Activated CD4-positive, CD25-positive, alpha-beta regulatory T cell treated with anti-CD3 and anti-CD28 coated beads, Interleukin-2, amount 50 U/mL, for 24 hours (primary cell): Measurements from ENCODE around the gene ARV1.
"Not testable (repeated sequence)": the region's sequence is repeated elsewhere in the genome, so short reads cannot be mapped to it uniquely, and the experiment has no call there.

Experiments
- ATAC-seq, 2 donors: fragments of 150-1000 bp; cut with Tn5 transposase; one replicate each; pipeline ENCODE4 v1.10.0; 2021; ENCODE audit warnings: mild to moderate bottlenecking in 1 of 2, moderate library complexity in 1 of 2

ARV1 gene

GRCh38 chr1:231045286-231045685 lies 66.4 kb downstream of the ARV1 start:
- ATAC-seq = peak; percentile 39 to 41

- not testable (repeated sequence) for ATAC-seq
These were observed 67.2 kb downstream of the ARV1 start for GRCh38 chr1:231045921-231046729.

- ATAC-seq = no peak
These were observed 68.0 kb downstream of the ARV1 start for GRCh38 chr1:231046730-231047395.

GRCh38 chr1:231047529-231047928 lies 68.6 kb downstream of the ARV1 start:
- not testable (repeated sequence) for ATAC-seq

GRCh38 chr1:231048419-231048818 lies 69.5 kb downstream of the ARV1 start:
- ATAC-seq = not testable (repeated sequence)

- ATAC-seq = no peak
These were observed 70.5 kb downstream of the ARV1 start for GRCh38 chr1:231049121-231049979.
